Stimulated activated CD8-positive, alpha-beta memory T cell treated with anti-CD3 and anti-CD28 coated beads, Interleukin-4, amount 100 ng/mL, for 4 hours (primary cell): ENCODE data around the gene NLGN1.

ENCODE experiments used
- DNase-seq, 2 donors: peaks; one replicate each; pipeline ENCODE4 v3.0.0-alpha.2; 2020; ENCODE audit warnings: low read depth in 2 of 2, low spot score in 1 of 2

Gene NLGN1

GRCh38 chr3:174132421-174133042 is 735.0 kb downstream of the NLGN1 start:
- no peak for DNase-seq

- no peak for DNase-seq
Observed at GRCh38 chr3:174146008-174146407, 748.5 kb downstream of the NLGN1 start.

GRCh38 chr3:174147798-174148197 is 750.3 kb downstream of the NLGN1 start:
- no peak for DNase-seq

GRCh38 chr3:174153871-174154270 is 756.3 kb downstream of the NLGN1 start:
- DNase-seq = no peak

GRCh38 chr3:174156200-174156599 is 758.7 kb downstream of the NLGN1 start:
- no peak for DNase-seq

- no peak for DNase-seq
Observed at GRCh38 chr3:174158674-174159073, 761.1 kb downstream of the NLGN1 start.

- DNase-seq = no peak
Observed at GRCh38 chr3:174159604-174160003, 762.1 kb downstream of the NLGN1 start.

- no peak for DNase-seq
Observed at GRCh38 chr3:174162550-174162949, 765.0 kb downstream of the NLGN1 start.

GRCh38 chr3:174168026-174168425 is 770.5 kb downstream of the NLGN1 start:
- DNase-seq = no peak

GRCh38 chr3:174168538-174169254 is 771.2 kb downstream of the NLGN1 start:
- DNase-seq = no peak

- DNase-seq = no peak
Observed at GRCh38 chr3:174169736-174170135, 772.2 kb downstream of the NLGN1 start.

GRCh38 chr3:174170248-174170647 is 772.7 kb downstream of the NLGN1 start:
- DNase-seq = no peak

- no peak for DNase-seq
Observed at GRCh38 chr3:174186377-174186989, 788.9 kb downstream of the NLGN1 start.

- DNase-seq = no peak
Observed at GRCh38 chr3:174191380-174191779, 793.8 kb downstream of the NLGN1 start.

- DNase-seq = no peak
Observed at GRCh38 chr3:174191895-174192294, 794.4 kb downstream of the NLGN1 start.

- DNase-seq = no peak
Observed at GRCh38 chr3:174192471-174192870, 794.9 kb downstream of the NLGN1 start.

- DNase-seq = no peak
Observed at GRCh38 chr3:174193604-174194003, 796.1 kb downstream of the NLGN1 start.

- no peak for DNase-seq
Observed at GRCh38 chr3:174197416-174197815, 799.9 kb downstream of the NLGN1 start.

GRCh38 chr3:174198199-174198598 is 800.7 kb downstream of the NLGN1 start:
- no peak for DNase-seq

- no peak for DNase-seq
Observed at GRCh38 chr3:174199696-174200095, 802.2 kb downstream of the NLGN1 start.

GRCh38 chr3:174202116-174202515 is 804.6 kb downstream of the NLGN1 start:
- DNase-seq = no peak

- no peak for DNase-seq
Observed at GRCh38 chr3:174202561-174202960, 805.0 kb downstream of the NLGN1 start.
